ENCODE data around the gene APOBEC4. TPM values are rescaled to one million over a fixed set of nuclear protein-coding genes. Genes with fewer than 3 reads are reported as not detected.

Gene APOBEC4
- total and polyA plus RNA-seq, 2 of the 13 experiments (the other 11 are each of a cell fraction or from before 2014, with no cell fraction given): not detected

DNA sequence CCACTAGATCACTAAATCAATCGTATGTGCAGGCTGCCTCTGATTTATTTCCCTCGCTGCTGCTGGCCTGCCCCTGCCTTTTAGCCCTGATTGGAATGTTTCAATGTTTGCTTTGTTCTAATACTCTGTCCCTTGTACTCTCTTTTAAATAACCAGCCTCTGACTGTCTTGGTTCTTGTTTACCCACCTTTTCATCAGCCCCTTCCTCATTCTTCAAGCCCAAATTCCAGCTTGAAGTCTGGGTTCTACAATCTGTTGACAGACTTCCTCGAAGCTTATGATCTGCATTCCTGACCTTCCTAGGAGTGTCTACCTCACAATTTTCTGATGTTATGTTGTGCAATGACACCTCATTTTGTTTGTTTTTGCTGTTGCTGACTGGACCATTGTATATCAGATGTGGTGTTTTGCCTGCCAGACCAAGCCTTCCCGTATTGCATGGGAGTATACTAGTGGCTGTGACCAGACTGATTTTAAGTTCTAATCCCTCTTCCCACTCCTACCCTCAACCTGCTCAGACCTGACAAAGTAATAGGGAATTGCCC lies 46.6 kb upstream of the APOBEC4 start (continued):
- TF ChIP-seq, protein P1, sequence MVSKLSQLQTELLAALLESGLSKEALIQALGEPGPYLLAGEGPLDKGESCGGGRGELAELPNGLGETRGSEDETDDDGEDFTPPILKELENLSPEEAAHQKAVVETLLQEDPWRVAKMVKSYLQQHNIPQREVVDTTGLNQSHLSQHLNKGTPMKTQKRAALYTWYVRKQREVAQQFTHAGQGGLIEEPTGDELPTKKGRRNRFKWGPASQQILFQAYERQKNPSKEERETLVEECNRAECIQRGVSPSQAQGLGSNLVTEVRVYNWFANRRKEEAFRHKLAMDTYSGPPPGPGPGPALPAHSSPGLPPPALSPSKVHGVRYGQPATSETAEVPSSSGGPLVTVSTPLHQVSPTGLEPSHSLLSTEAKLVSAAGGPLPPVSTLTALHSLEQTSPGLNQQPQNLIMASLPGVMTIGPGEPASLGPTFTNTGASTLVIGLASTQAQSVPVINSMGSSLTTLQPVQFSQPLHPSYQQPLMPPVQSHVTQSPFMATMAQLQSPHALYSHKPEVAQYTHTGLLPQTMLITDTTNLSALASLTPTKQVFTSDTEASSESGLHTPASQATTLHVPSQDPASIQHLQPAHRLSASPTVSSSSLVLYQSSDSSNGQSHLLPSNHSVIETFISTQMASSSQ (IDR thresholded peaks at IDR 0.05; ENCODE audit: low read depth): peak; percentile 29; the same call in 1 of the 2 replicates
- TF ChIP-seq, protein P1 (CRISPR knock-in tag; IDR thresholded peaks at IDR 0.05; ENCODE audit: borderline replicate concordance): peak; percentile 66; the same call in 1 of the 2 replicates
- TF ChIP-seq, protein P2, sequence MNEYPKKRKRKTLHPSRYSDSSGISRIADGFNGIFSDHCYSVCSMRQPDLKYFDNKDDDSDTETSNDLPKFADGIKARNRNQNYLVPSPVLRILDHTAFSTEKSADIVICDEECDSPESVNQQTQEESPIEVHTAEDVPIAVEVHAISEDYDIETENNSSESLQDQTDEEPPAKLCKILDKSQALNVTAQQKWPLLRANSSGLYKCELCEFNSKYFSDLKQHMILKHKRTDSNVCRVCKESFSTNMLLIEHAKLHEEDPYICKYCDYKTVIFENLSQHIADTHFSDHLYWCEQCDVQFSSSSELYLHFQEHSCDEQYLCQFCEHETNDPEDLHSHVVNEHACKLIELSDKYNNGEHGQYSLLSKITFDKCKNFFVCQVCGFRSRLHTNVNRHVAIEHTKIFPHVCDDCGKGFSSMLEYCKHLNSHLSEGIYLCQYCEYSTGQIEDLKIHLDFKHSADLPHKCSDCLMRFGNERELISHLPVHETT (CRISPR knock-in tag; conservative IDR thresholded peaks at IDR 0.05): peak; percentile 69; the same call in 1 of the 2 replicates
- no peak for TF ChIP-seq FOXC1 (CRISPR knock-in tag; IDR thresholded peaks at IDR 0.05; ENCODE audit: borderline replicate concordance)
- TF ChIP-seq, protein P3, sequence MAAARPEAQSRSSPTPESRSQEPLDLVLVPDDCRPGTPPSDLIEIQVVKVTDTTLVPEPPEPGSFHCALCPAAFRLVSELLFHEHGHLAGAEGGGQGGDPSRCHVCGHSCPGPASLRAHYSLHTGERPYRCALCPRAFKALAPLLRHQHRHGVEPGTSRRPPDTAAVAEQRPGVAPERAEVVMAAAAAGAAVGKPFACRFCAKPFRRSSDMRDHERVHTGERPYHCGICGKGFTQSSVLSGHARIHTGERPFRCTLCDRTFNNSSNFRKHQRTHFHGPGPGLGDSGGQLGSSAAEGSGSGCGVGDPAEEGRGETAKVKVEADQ (CRISPR knock-in tag; IDR thresholded peaks at IDR 0.05; ENCODE audit: borderline replicate concordance): no peak
- TF ChIP-seq, protein P4, sequence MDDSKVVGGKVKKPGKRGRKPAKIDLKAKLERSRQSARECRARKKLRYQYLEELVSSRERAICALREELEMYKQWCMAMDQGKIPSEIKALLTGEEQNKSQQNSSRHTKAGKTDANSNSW (CRISPR knock-in tag; IDR thresholded peaks at IDR 0.05; ENCODE audit: borderline replicate concordance): no peak
- TF ChIP-seq MIXL1 (CRISPR knock-in tag; IDR thresholded peaks at IDR 0.05): peak; percentile 93
- peak; percentile 87; the same call in 1 of the 2 replicates for TF ChIP-seq ZSCAN9 (CRISPR knock-in tag; IDR thresholded peaks at IDR 0.05; ENCODE audit: borderline replicate concordance)
- TF ChIP-seq NRL (CRISPR knock-in tag; IDR thresholded peaks at IDR 0.05; ENCODE audit: borderline replicate concordance): no peak
- no peak; the same call in 1 of the 2 replicates for TF ChIP-seq MBD4 (IDR thresholded peaks at IDR 0.05; ENCODE audit: borderline replicate concordance, low read length)
- no peak for TF ChIP-seq ZNF549 (CRISPR knock-in tag; IDR thresholded peaks at IDR 0.05)
- TF ChIP-seq CHD2 (IDR thresholded peaks at IDR 0.05; ENCODE audit: low read depth, low read length): no peak
- 0 out of 2 replicates have a peak, but pooled peaks have one; percentile 19 for TF ChIP-seq NFYB (CRISPR knock-in tag; IDR thresholded peaks at IDR 0.05)
- TF ChIP-seq, protein P5, sequence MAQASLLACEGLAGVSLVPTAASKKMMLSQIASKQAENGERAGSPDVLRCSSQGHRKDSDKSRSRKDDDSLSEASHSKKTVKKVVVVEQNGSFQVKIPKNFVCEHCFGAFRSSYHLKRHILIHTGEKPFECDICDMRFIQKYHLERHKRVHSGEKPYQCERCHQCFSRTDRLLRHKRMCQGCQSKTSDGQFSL (CRISPR knock-in tag; IDR thresholded peaks at IDR 0.05): no peak
- peak; percentile 47; the same call in 1 of the 2 replicates for TF ChIP-seq YEATS4 (CRISPR knock-in tag; IDR thresholded peaks at IDR 0.05; ENCODE audit: borderline replicate concordance)
- TF ChIP-seq ZNF546 (CRISPR knock-in tag; conservative IDR thresholded peaks at IDR 0.05): no peak
- TF ChIP-seq ZNF788 (CRISPR knock-in tag; IDR thresholded peaks at IDR 0.05; ENCODE audit: borderline replicate concordance): peak; percentile 57; the same call in 1 of the 2 replicates
- no peak for TF ChIP-seq ZNF251 (CRISPR knock-in tag; IDR thresholded peaks at IDR 0.05)
- TF ChIP-seq, protein P6, sequence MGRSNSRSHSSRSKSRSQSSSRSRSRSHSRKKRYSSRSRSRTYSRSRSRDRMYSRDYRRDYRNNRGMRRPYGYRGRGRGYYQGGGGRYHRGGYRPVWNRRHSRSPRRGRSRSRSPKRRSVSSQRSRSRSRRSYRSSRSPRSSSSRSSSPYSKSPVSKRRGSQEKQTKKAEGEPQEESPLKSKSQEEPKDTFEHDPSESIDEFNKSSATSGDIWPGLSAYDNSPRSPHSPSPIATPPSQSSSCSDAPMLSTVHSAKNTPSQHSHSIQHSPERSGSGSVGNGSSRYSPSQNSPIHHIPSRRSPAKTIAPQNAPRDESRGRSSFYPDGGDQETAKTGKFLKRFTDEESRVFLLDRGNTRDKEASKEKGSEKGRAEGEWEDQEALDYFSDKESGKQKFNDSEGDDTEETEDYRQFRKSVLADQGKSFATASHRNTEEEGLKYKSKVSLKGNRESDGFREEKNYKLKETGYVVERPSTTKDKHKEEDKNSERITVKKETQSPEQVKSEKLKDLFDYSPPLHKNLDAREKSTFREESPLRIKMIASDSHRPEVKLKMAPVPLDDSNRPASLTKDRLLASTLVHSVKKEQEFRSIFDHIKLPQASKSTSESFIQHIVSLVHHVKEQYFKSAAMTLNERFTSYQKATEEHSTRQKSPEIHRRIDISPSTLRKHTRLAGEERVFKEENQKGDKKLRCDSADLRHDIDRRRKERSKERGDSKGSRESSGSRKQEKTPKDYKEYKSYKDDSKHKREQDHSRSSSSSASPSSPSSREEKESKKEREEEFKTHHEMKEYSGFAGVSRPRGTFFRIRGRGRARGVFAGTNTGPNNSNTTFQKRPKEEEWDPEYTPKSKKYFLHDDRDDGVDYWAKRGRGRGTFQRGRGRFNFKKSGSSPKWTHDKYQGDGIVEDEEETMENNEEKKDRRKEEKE (IDR thresholded peaks at IDR 0.05): no peak
- TF ChIP-seq ATF7 (IDR thresholded peaks at IDR 0.05): peak; percentile 82
- TF ChIP-seq ATF7 (CRISPR knock-in tag; IDR thresholded peaks at IDR 0.05): peak; percentile 42; the same call in 1 of the 2 replicates
